Stimulated activated CD8-positive, alpha-beta memory T cell treated with anti-CD3 and anti-CD28 coated beads, Interleukin-15, amount 100 ng/mL, for 4 hours (primary cell): Measurements from ENCODE around the gene PHC2.

ENCODE experiments used
- DNase-seq, 2 donors: peaks; one replicate each; pipeline ENCODE4 v3.0.0-alpha.2; 2020; ENCODE audit warnings: low read depth in 2 of 2

Gene PHC2

GRCh38 chr1:33369764-33370163, 61.1 kb downstream of the PHC2 start:
- no peak for DNase-seq

- no peak for DNase-seq
Observed at GRCh38 chr1:33369081-33369480, 61.8 kb downstream of the PHC2 start.

GRCh38 chr1:33368431-33368830, 62.5 kb downstream of the PHC2 start:
- DNase-seq, result no peak

GRCh38 chr1:33367485-33368405, 63.1 kb downstream of the PHC2 start:
- peak; percentile 52 to 66 for DNase-seq

GRCh38 chr1:33366762-33367484, 64.0 kb downstream of the PHC2 start:
- DNase-seq, result no peak

GRCh38 chr1:33365560-33365997, 65.3 kb downstream of the PHC2 start:
- no peak for DNase-seq

- DNase-seq, result no peak
Observed at GRCh38 chr1:33364565-33364918, 66.4 kb downstream of the PHC2 start.

- DNase-seq, result no peak
Observed at GRCh38 chr1:33363470-33363861, 67.4 kb downstream of the PHC2 start.

GRCh38 chr1:33363021-33363420, 67.9 kb downstream of the PHC2 start:
- DNase-seq, result no peak

- DNase-seq, result no peak
Observed at GRCh38 chr1:33361532-33362235, 69.2 kb downstream of the PHC2 start.

GRCh38 chr1:33360367-33360766, 70.5 kb downstream of the PHC2 start:
- no peak for DNase-seq

GRCh38 chr1:33359931-33360330, 71.0 kb downstream of the PHC2 start:
- DNase-seq, result no peak

- no peak for DNase-seq
Observed at GRCh38 chr1:33358795-33359503, 71.9 kb downstream of the PHC2 start.

- no peak for DNase-seq
Observed at GRCh38 chr1:33358114-33358794, 72.6 kb downstream of the PHC2 start.

GRCh38 chr1:33357099-33357498, 73.8 kb downstream of the PHC2 start:
- DNase-seq, result no peak

- DNase-seq, result no peak
Observed at GRCh38 chr1:33354707-33355316, 76.1 kb downstream of the PHC2 start.

GRCh38 chr1:33353531-33353930, 77.4 kb downstream of the PHC2 start:
- DNase-seq, result no peak

- DNase-seq, result no peak
Observed at GRCh38 chr1:33351281-33351660, 79.6 kb downstream of the PHC2 start.

GRCh38 chr1:33350611-33351280, 80.1 kb downstream of the PHC2 start:
- no peak for DNase-seq
